ENCODE data around the gene IL1RL2.

GRCh38 chr2:102285368-102285767 lies 98.5 kb downstream of the IL1RL2 start:
- TF ChIP-seq POLR2A (IDR thresholded peaks at IDR 0.05) = no peak
- no peak for TF ChIP-seq EP300 (IDR thresholded peaks at IDR 0.05)

All from ovary (tissue), 1 donor.